ENCODE measurements around the gene TTLL7.

TTLL7 gene

GRCh38 chr1:83857716-83858115 is 141.2 kb downstream of the TTLL7 start:
- no peak for DNase-seq

GRCh38 chr1:83857103-83857502 is 141.8 kb downstream of the TTLL7 start:
- no peak for DNase-seq

GRCh38 chr1:83856381-83856780 is 142.6 kb downstream of the TTLL7 start:
- DNase-seq, result no peak

- no peak for DNase-seq
Observed at GRCh38 chr1:83854456-83854855, 144.5 kb downstream of the TTLL7 start.

- no peak for DNase-seq
Observed at GRCh38 chr1:83850834-83851233, 148.1 kb downstream of the TTLL7 start.

- DNase-seq, result no peak
Observed at GRCh38 chr1:83849191-83850061, 149.5 kb downstream of the TTLL7 start.

- DNase-seq, result no peak
Observed at GRCh38 chr1:83846138-83846537, 152.8 kb downstream of the TTLL7 start.

GRCh38 chr1:83845437-83846071 is 153.4 kb downstream of the TTLL7 start:
- no peak for DNase-seq

- DNase-seq, result no peak
Observed at GRCh38 chr1:83844546-83844945, 154.4 kb downstream of the TTLL7 start.

GRCh38 chr1:83839566-83840173 is 159.3 kb downstream of the TTLL7 start:
- no peak for DNase-seq

- DNase-seq, result no peak
Observed at GRCh38 chr1:83838573-83838972, 160.4 kb downstream of the TTLL7 start.

- no peak for DNase-seq
Observed at GRCh38 chr1:83836543-83836942, 162.4 kb downstream of the TTLL7 start.

GRCh38 chr1:83834621-83835264 is 164.2 kb downstream of the TTLL7 start:
- DNase-seq, result no peak

GRCh38 chr1:83832194-83832593 is 166.7 kb downstream of the TTLL7 start:
- no peak for DNase-seq

GRCh38 chr1:83829106-83829505 is 169.8 kb downstream of the TTLL7 start:
- no peak for DNase-seq

- DNase-seq, result no peak
Observed at GRCh38 chr1:83828456-83828855, 170.5 kb downstream of the TTLL7 start.

GRCh38 chr1:83827741-83828140 is 171.2 kb downstream of the TTLL7 start:
- DNase-seq, result no peak

GRCh38 chr1:83822208-83822607 is 176.7 kb downstream of the TTLL7 start:
- no peak for DNase-seq

- no peak for DNase-seq
Observed at GRCh38 chr1:83819436-83819835, 179.5 kb downstream of the TTLL7 start.

GRCh38 chr1:83818916-83819315 is 180.0 kb downstream of the TTLL7 start:
- DNase-seq, result peak; percentile 2

GRCh38 chr1:83816836-83817235 is 182.1 kb downstream of the TTLL7 start:
- no peak for DNase-seq

GRCh38 chr1:83815330-83815729 is 183.6 kb downstream of the TTLL7 start:
- no peak for DNase-seq

Measured in CD4-positive, alpha-beta T cell treated with Interleukin-12 subunit alpha and Interleukin-12 subunit beta, for 1 hour (primary cell).